MCF 10A (cell line): ENCODE measurements around the gene LRRC75A. TPM values are rescaled to one million over a fixed set of nuclear protein-coding genes. Genes with fewer than 3 reads are reported as not detected.
A peak's percentile ranks its signal among the peaks of the same experiment; 100 is the strongest.
"Not testable (repeated sequence)": the region's sequence is repeated elsewhere in the genome, so short reads cannot be mapped to it uniquely, and the experiment has no call there.

Experiments used
- BruUV-seq: library from RNA; stranded (reverse); fragments of 400-500 nt; replicated peaks from 2 replicates; lab custom pipeline; 2021; lab: Mats Ljungman, UMichigan
- CTCF ChIA-PET: fragments of 300-600 bp; sonication (Branson Sonifier 250); formaldehyde crosslinking; extraction: SDS; loops from one replicate; lab custom pipeline; 2021; ENCODE audit warnings: antibody characterized with exemption, inconsistent platforms; lab: Yijun Ruan, JAX
- POLR2A ChIA-PET: fragments of 300-600, 350-650 bp; sonication (Branson Sonifier 250); formaldehyde crosslinking; extraction: SDS; loops from one replicate; lab custom pipeline; 2020; ENCODE audit warnings: antibody characterized with exemption, inconsistent platforms; lab: Yijun Ruan, JAX
- DNase-seq: peaks from one replicate; pipeline ENCODE4 v3.0.0-alpha.2; 2018; ENCODE audit not compliant: unreplicated experiment
- H3K27ac Mint-ChIP-seq: one replicate; pipeline ENCODE4 v1.8.0; 2022; ENCODE audit warnings: mild to moderate bottlenecking, low read depth, mixed read lengths; ENCODE audit not compliant: unreplicated experiment
- H3K27me3 Mint-ChIP-seq: one replicate; pipeline ENCODE4 v1.8.0; 2022; ENCODE audit warnings: mixed read lengths; ENCODE audit not compliant: insufficient read depth, unreplicated experiment
- H3K36me3 Mint-ChIP-seq: one replicate; pipeline ENCODE4 v1.8.0; 2022; ENCODE audit warnings: mild to moderate bottlenecking, moderate library complexity, mixed read lengths; ENCODE audit not compliant: insufficient read depth, unreplicated experiment
- H3K4me1 Mint-ChIP-seq: one replicate; pipeline ENCODE4 v1.8.0; 2022; ENCODE audit warnings: mixed read lengths; ENCODE audit not compliant: insufficient read depth, unreplicated experiment
- H3K4me3 Mint-ChIP-seq: one replicate; pipeline ENCODE4 v1.8.0; 2022; ENCODE audit warnings: mild to moderate bottlenecking, moderate library complexity, mixed read lengths; ENCODE audit not compliant: unreplicated experiment
- H3K9me3 Mint-ChIP-seq: one replicate; pipeline ENCODE4 v1.8.0; 2022; ENCODE audit warnings: mixed read lengths; ENCODE audit not compliant: unreplicated experiment
- intact Hi-C: fragments of 100-400 bp; cut with micrococcal nuclease; formaldehyde crosslinking; loops from 2 replicates; pipeline ENCODE4 v1.14.1; 2022
- total RNA-seq: library from RNA; stranded (reverse); gene quantifications from 2 replicates; pipeline ENCODE4 v1.2.3, GENCODE V29; 2022
- TF ChIP-seq, protein P1 (sequence below): fragments of 200-600 bp; IDR thresholded peaks from one replicate; pipeline ENCODE4 v1.8.0; 2022; ENCODE audit warnings: antibody characterized with exemption, mild to moderate bottlenecking; ENCODE audit not compliant: unreplicated experiment

The LRRC75A gene
- total RNA-seq, 1 experiment from 2014 or later, result 0.30 TPM

- no peaks in the 10 kb centered on the region for H3K9me3 Mint-ChIP-seq
- H3K36me3 Mint-ChIP-seq, result peaks cover 90% of the 10 kb centered on the region
- peak; percentile 57 for DNase-seq
- no peaks in the 10 kb centered on the region for H3K27me3 Mint-ChIP-seq
- ChIA-PET CTCF (interaction anchor here (0.8 to 7.2 kb wide), 6 partner anchors 11 to 148 kb away, joined by 3 to 59 read pairs (median 12); no protein-coding TSS in a partner anchor), POLR2A (interaction anchor here (1.3 to 8.4 kb wide), 9 partner anchors 9 to 225 kb away, joined by 4 to 238 read pairs (median 10); partner anchors contain the start of genes CENPV, PIGL and UBB)
- peak overlapping the region; percentile 88 for H3K4me3 Mint-ChIP-seq
- H3K4me1 Mint-ChIP-seq, result peaks cover 21% of the 10 kb centered on the region
- TF ChIP-seq, protein P1, sequence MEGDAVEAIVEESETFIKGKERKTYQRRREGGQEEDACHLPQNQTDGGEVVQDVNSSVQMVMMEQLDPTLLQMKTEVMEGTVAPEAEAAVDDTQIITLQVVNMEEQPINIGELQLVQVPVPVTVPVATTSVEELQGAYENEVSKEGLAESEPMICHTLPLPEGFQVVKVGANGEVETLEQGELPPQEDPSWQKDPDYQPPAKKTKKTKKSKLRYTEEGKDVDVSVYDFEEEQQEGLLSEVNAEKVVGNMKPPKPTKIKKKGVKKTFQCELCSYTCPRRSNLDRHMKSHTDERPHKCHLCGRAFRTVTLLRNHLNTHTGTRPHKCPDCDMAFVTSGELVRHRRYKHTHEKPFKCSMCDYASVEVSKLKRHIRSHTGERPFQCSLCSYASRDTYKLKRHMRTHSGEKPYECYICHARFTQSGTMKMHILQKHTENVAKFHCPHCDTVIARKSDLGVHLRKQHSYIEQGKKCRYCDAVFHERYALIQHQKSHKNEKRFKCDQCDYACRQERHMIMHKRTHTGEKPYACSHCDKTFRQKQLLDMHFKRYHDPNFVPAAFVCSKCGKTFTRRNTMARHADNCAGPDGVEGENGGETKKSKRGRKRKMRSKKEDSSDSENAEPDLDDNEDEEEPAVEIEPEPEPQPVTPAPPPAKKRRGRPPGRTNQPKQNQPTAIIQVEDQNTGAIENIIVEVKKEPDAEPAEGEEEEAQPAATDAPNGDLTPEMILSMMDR, result no peak
- intact Hi-C loops, result loop anchor here (5.0 kb wide), 1 partner anchor 80 kb away; no protein-coding TSS in a partner anchor
- no TSS peak for BruUV-seq
- H3K27ac Mint-ChIP-seq, result peak overlapping the region; percentile 63
Observed at GRCh38 chr17:16442141-16442540, 49.9 kb downstream of the LRRC75A start.

GRCh38 chr17:16440901-16441629, 50.9 kb downstream of the LRRC75A start:
- Mint-ChIP-seq H3K4me3 (peak overlapping the region; percentile 88), H3K27me3 (no peaks in the 10 kb centered on the region), H3K9me3 (no peaks in the 10 kb centered on the region), H3K4me1 (peaks cover 21% of the 10 kb centered on the region), H3K36me3 (peaks cover 79% of the 10 kb centered on the region), H3K27ac (peak overlapping the region; percentile 99)
- ChIA-PET CTCF (interaction anchor here (0.8 to 7.2 kb wide), 10 partner anchors 11 to 149 kb away, joined by 3 to 59 read pairs (median 4); no protein-coding TSS in a partner anchor), POLR2A (interaction anchor here (0.6 to 8.4 kb wide), 16 partner anchors 8 to 224 kb away, joined by 3 to 238 read pairs (median 6); partner anchors contain the start of genes CENPV, PIGL and UBB)
- TF ChIP-seq, protein P1, result no peak
- intact Hi-C loops, result loop anchor here (5.0 kb wide), 1 partner anchor 79 kb away; no protein-coding TSS in a partner anchor
- DNase-seq, result no peak
- BruUV-seq, result no TSS peak

DNA sequence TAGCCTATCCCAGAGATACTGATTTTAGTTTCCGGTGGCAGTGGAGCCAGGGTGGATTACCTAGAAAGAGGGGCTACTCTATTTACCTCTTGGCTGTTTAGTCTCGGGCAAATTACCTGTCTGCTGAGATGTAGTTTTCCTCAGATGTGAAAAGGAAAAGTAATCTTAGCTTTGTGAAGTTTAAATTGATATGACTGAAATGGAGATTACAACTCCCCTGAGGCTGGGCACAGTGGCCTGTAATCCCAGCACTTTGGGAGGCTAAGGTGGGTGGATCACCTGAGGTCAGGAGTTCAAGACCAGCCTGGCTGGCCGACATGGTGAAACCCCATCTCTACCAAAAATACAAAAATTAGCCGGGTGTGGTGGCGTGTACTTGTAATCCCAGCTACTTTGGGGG, 51.6 kb downstream of the LRRC75A start:
- H3K4me3 Mint-ChIP-seq, result peak overlapping the region; percentile 88
- CTCF ChIA-PET, result interaction anchor here (0.6 to 7.2 kb wide), 7 partner anchors 10 to 154 kb away, joined by 3 to 59 read pairs (median 5); no protein-coding TSS in a partner anchor
- H3K9me3 Mint-ChIP-seq, H3K27me3 Mint-ChIP-seq, DNase-seq, BruUV-seq: not testable (repeated sequence)
- H3K27ac Mint-ChIP-seq, result peak overlapping the region; percentile 99
- peaks cover 21% of the 10 kb centered on the region for H3K4me1 Mint-ChIP-seq
- intact Hi-C loops, result loop anchor here (5.0 kb wide), 1 partner anchor 78 kb away; no protein-coding TSS in a partner anchor
- H3K36me3 Mint-ChIP-seq, result peaks cover 72% of the 10 kb centered on the region
- POLR2A ChIA-PET, result interaction anchor here (0.6 to 8.4 kb wide), 18 partner anchors 9 to 419 kb away, joined by 3 to 238 read pairs (median 6); partner anchors contain the start of genes CENPV, LRRC75A, PIGL and UBB

- ChIA-PET POLR2A (interaction anchor here (0.5 to 8.4 kb wide), 16 partner anchors 10 to 845 kb away, joined by 3 to 238 read pairs (median 9); partner anchors contain the start of genes CENPV, LRRC75A, PIGL and UBB), CTCF (interaction anchor here (0.6 to 7.2 kb wide), 8 partner anchors 13 to 154 kb away, joined by 3 to 59 read pairs (median 6); no protein-coding TSS in a partner anchor)
- BruUV-seq, result no TSS peak
- peak overlapping the region; percentile 88 for H3K4me3 Mint-ChIP-seq
- intact Hi-C loops, result loop anchor here (2.0 to 5.0 kb wide), 2 partner anchors 59 to 78 kb away; partner anchors contain the start of gene UBB
- no peaks in the 10 kb centered on the region for H3K9me3 Mint-ChIP-seq
- H3K27ac Mint-ChIP-seq, result peak overlapping the region; percentile 99
- DNase-seq, result peak; percentile 34
- TF ChIP-seq, protein P1, result no peak
- H3K27me3 Mint-ChIP-seq, result no peaks in the 10 kb centered on the region
- H3K4me1 Mint-ChIP-seq, result peaks cover 21% of the 10 kb centered on the region
- H3K36me3 Mint-ChIP-seq, result peaks cover 68% of the 10 kb centered on the region
Observed at GRCh38 chr17:16439811-16440351, 52.1 kb downstream of the LRRC75A start.
